GOT3 (cell line): Measurements from ENCODE around the gene DOK7.

Source experiments
- DNase-seq: peaks from one replicate; lab custom pipeline; 2025; ENCODE audit warnings: mixed read lengths; lab: John Stamatoyannopoulos, UW

The DOK7 gene

DNA sequence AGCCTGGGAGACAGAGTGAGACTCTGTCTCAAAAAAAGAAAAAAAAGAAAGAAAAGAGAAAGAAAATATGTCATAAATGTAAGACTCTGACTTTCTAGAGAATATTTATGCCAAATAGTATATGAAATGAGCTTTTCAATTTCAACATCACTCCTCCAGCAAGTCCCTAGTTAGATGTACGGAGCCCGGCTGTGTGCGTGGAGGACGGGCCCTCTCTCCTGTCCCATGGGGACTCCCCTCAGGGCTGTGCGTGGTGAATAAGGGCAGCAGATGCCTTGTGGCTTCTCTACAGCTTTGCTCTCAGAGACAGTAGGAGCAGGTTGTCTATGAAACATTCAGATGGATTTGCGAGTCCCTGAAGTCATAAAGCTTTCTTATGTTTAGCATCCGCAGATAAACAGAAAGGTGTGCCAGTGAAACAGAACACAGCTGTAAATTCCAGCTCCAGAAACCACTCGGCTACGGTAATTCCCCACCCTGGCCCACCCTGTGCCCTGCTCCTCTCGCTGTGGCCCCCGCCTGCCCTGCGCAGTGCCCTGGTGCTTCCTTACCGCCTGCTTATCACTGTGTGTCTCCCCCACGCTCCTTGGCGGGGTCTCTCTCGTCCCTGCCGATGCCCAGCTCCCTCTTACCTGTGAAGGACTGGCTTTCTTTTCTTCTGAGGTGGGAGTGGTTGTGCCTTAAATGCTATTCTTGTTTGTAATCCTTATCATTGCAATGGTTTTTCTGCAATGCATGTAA lies 35.2 kb upstream of the DOK7 start:
- DNase-seq = no peak

DNA sequence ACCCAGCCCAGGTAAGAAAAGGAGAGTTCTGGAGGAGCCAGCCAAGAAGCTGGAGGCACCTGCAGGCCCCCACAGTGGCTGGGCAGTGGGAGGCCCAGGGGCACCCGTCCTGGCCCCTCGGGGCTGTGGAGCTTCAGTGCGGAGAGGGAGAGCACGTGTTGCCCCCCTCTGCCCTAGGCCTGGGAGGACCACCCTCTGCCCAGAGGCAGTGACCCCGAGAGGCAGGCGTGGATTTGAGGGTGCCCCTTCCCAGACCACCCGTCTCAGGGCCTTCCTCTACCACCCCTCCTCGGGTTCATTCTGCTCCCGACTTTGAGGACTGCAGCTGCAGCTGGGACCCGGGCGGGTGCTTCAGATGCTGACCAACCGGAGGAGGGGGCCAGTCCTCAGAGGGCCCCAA lies 33.5 kb upstream of the DOK7 start:
- DNase-seq = no peak

DNA sequence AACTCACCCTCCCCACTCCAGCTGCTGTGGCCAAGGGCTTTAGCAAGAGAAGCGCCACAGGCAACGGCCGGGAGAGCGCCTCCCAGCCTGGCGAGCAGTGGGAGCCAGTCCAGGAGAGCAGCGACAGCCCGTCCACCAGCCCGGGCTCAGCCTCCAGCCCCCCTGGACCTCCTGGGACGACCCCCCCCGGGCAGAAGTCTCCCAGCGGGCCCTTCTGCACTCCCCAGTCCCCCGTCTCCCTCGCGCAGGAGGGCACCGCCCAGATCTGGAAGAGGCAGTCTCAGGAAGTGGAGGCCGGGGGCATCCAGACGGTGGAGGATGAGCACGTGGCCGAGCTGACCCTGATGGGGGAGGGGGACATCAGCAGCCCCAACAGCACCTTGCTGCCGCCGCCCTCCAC lies 32.6 kb upstream of the DOK7 start:
- no peak for DNase-seq

DNA sequence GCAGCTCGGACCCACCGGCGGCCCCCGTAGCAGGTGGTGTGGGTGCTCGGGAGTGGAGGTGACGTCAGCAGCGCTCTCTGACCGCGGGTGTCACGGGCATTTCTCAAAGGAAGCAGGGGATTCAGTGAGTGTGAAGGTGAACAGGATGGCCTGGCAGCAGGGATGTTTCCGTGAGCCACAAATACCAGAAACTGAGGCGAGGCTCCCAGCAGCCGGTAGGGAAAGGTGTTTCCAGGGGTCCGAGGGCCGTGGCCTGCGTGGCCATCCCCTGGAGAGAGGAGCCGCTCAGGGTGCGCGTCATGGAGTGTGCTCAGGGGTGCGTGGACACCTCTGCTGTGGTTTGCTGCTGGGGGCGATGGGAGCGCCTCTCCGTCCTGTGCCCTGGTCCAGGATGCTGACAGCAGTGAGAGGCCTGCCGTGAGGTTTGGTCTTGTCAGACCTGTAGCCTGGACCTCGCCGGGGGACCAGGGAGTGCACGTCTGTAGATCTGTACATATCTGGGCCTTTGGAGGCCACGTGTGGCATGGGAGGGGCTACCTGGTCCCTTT lies 31.6 kb upstream of the DOK7 start:
- DNase-seq = no peak

DNA sequence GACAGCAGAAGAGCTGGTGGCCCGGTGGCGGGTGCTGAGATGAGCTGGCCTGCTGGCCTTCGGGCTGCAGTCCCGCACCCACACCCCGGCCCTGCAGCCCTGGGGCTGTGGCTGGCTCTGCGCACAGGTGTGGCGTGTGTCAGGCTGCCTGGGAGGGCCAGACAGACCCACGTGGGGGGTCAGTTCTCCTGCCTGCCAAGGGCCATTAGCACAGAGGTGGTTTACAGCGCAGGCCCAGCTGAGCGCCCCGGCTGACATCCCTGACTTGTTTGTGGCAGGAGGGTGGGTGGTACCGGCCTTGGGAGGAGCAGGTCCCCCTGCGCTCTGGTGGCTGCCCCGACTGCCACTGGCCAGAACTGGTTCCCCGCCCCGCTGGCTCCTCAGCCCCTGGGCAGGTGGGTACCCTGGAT lies 30.7 kb upstream of the DOK7 start:
- DNase-seq = no peak

DNA sequence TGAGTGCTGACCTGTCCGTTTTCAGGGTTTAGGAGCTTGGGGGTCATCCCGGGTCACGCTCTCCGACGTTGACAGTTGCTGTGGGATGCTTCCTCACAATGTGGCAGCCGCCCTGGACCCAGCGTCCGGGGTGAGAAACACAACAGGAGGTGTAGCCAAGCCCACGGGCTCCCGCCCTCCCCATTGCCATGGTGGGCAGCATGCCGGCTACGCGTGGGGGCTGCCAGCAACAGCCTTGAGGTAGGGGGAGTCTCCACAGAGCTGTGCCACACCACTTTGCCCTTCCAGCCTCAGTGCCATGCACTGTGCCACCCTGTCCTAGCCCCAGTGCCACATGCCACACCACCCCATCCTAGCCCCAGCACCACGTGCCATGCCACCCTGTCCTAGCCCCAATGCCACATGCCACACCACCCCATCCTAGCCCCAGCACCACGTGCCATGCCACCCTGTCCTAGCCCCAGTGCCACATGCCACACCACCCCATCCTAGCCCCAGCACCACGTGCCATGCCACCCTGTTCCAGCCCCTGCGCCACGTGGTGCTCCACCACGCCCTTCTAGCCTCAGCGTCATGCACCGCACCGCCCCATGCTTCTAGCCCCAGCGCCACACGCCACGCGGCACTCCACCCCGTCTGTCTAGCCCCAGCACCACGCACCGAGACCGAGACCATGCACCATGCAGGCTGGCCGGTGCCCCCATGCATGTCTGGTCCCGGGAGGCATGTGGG lies 29.8 kb upstream of the DOK7 start:
- no peak for DNase-seq

DNA sequence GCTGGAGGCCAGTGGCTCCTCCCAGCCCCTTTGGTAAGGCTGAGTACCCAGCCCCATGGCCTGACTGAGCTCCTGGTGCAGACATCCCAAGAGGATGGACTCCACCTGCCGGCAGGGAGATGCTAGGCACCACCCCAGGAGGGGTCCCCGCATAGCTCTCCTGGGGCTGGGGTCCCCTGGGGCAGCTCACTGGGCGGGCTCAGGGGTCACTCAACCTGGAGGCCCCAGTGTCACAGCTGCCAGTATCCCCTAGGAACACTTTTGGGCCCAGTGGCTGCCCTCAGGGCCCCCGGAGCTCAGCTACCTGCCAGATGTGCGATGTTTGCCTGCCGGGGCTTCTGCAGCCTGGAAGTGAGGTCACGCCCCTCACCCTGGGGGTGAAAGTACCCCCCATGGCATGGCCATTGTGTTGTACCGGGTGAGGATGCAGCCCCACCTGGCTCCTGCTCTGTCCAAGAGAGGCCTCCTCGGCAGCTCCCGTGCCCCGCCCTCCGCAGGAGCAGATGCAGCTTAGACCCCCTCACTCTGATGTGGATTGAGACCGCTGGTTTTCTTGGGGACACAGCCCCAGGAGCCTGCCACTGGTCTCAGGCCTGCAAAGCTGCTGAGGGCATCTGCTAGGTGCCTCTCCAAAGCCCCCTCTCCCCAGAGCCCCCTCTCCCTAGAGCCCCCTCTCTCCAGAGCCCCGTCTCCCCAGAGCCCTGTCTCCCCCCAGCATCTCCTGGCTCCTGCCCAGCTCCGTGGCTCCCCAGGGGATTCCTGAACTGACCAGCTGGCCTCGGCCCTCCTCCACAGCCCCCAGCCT lies 28.0 kb upstream of the DOK7 start:
- no peak for DNase-seq

DNA sequence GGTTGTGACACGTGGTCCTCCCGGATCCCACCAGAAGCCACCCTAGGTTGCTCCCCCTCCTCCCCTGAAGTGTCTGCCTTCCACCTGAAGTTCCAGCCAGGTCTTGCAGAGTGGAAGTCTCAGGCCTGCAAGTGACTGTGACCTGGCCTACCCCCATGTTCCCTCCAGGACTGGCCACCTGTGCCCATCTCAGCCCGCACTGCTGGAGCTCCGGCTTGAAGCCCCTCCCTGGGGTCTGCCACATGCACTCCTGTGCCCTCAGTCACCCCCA lies 27.5 kb upstream of the DOK7 start:
- no peak for DNase-seq

DNA sequence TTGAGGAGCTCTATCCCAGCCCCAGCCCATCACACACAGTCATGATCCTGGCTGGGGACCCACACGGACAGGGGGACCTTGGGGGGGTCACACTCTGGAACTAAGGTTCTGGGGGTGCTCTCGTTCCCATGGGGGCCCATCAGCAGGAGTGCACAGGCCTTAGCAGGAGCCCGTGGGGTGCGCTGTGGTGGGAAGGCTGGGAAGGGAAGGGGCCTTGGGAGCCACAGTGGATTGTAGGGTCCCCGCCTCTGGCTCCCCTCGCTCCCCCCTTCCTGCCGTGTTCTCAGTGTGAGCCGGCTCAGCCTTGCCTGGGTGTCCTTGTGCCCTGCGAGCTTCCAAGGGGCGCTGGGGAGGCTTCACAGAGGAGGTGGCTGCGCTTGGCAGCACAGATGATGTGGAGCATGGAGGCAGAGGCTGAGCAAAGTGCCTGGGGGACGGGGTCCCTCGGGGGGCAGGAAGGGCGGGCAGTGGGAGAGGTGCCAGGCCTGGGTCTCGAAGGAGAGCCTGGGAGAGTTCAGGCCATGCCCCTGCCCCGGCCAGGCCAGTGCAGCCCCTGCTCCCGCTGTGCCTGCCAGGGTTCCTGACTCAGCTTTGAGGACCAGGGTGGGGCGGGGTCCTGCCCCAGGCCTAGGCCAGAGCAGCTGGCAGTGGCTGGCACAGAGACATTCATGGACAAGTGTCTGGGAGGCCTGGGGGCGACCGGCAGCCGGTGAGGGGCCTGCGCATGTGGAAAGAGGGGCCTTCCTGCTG lies 26.9 kb upstream of the DOK7 start:
- DNase-seq = no peak

DNA sequence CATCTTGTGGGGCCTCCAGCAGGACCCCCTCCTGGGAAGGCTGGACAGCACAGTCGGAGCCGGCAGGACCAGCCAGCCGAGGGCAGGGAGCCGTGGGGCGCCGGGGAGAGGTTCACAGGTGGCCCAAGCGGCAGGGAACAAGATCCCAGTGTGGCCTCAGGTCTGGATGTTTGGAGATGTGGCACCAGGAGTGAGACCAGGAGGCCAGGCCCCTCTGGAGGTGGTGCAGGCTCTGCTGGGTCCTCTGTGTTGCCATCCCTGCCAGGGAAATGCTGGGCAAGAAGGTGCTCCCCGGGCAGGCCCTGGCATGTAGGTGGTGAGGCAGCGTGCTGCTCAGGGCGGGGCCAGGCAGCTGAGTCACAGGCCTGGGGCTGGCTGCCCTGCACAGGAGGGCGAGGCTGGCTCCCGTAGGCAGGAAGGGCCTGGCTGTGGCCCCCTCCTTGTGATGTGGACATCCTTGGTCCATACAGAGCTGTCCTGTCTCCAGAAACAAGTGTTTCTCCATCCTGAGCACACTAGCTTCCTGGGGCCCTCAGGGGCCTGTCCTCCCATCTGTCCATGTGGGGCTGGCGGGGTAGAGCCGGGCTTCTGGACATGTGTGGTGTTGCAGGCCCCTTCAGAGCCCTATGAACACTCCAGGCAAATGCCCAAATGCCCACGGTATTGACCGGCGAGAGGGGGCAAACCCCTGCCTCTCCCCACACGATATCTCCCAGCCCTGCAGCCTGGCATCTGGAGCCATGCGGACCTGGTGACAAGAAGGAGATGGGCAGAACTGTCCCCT lies 26.1 kb upstream of the DOK7 start:
- DNase-seq = no peak

DNA sequence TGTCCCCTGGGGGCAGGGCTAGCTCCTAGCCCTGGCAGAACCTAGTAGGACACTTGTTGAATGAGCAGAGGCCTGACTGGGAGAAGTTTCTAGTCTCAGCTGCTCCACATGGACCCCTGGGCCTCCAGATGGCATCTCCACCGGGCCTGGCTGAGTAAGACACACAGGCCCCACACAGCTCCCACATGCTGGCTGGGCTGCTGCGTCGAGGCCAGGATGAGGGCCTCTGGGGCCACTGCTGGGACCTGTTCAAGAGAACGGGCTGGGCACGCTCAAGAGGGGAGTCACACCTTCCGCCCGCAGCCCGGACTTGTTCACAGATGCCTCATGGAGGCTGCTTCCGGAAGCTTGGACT lies 25.5 kb upstream of the DOK7 start:
- no peak for DNase-seq

DNA sequence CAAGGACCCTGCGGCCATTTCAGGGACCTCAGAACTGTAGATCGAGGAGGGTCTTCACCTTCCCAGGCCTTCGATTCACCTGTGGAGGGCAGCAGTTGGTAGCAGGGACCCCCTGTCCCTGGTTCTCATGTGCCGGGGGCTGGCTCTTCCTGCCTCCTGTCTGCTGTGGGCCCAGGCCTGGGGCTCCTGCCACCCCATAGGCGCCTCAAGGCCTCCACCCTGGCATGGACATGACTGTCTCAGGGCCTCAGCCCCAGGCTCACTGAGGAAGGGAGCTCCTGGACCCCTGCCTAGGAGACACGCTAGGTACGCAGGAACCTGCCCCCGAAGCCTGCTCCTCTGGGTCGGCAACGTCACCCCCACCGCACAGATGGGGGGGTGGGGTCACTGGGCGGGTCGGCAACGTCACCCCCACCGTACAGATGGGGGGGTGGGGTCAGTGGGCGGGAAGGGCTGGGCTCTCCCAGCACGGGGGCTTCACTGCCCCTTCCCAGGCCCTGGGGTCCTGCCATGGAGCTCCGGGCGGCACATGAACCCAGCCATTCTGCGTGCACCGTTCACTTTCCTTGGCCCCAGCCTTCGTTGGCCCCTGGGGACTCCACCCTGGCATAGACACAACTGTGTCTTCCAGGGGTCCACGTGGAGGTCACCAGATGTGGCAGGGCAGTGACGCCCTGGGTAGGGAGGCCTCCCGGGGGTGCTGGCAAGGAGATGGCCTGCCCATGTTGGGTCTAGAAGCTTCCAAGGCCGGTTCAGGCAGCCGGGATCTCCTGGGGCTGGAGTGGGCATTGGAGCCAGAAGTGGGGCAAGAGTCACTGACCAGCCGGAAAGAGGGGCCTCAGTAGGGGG lies 24.9 kb upstream of the DOK7 start:
- no peak for DNase-seq

DNA sequence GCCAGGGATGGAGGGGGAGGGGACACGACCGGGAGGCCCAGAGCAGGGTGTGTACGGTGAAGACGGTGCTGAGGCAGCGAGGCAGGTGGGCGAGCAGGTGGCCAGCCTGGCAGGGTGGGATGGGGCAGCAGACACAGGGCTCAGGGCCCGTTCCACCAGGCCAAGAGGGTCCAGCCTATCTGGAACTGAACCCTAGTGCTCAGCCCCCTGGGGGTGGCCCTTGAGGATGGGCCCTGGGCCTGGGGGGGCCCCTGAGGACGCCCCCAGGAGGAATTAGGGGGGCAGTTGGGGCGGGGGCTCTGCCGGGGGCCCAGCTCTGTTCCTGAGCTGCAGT lies 24.3 kb upstream of the DOK7 start:
- DNase-seq = no peak

DNA sequence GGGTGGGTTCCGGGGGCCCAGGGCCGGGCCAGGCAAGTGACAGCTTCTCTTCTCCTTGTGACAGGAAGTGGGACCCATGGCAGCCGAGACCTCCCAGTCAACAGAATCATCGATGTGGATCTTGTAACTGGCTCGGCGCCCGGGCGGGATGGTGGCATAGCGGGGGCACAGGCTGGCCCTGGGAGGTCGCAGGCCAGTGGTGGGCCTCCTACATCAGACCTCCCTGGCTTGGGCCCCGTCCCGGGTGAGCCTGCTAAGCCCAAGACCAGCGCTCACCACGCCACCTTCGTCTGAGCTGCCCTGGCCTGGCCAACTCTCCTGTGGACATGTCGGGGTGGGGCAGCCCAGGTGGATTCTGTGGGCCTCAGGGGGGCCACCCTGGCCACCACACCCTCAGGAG lies 23.7 kb upstream of the DOK7 start:
- no peak for DNase-seq

DNA sequence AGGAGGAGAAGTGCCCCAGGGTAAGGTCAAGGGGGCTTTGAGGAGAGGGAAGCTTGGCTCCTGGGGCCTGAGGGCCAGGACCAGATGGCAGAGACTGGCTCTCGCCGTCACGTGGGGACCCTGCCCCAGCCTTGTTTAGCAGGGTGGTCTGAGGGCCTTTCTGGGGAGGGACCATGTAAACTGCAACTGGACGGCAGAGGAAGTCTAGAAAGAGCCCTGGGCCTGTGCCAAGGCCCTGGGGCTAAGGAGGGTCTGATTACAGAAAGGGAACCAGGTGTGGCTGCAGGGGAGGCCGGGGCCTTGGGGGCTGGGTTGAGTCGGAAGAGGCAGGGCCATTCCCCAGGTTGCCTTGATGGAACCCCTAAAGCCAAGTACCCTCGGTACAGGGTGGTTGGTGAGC lies 23.1 kb upstream of the DOK7 start:
- DNase-seq = no peak

DNA sequence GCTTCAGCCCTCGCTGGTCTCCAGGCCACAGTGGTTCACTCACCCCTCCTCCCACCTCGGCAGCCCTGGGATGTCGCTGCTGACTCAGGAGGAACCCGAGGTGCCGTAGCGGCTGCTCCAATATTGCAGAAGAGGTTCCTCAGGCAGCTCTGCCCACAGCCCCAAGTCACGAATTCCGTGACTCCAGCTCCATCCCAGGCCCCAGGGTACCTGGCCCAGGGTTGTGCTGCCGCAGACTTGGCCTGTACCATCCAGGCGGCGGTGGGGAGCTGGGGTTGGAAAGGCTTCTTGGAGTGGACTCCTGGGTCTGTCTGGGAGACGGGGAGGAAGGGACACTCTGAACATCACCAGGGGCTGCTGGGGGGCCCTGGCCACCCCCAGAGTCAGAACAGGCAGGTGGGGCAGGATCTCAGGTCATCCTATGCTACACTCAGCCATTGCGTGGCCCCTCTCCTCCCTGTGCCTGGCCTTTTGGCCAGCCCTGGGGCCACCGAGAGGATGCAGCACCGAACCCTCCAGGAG lies 22.1 kb upstream of the DOK7 start:
- DNase-seq = no peak

DNA sequence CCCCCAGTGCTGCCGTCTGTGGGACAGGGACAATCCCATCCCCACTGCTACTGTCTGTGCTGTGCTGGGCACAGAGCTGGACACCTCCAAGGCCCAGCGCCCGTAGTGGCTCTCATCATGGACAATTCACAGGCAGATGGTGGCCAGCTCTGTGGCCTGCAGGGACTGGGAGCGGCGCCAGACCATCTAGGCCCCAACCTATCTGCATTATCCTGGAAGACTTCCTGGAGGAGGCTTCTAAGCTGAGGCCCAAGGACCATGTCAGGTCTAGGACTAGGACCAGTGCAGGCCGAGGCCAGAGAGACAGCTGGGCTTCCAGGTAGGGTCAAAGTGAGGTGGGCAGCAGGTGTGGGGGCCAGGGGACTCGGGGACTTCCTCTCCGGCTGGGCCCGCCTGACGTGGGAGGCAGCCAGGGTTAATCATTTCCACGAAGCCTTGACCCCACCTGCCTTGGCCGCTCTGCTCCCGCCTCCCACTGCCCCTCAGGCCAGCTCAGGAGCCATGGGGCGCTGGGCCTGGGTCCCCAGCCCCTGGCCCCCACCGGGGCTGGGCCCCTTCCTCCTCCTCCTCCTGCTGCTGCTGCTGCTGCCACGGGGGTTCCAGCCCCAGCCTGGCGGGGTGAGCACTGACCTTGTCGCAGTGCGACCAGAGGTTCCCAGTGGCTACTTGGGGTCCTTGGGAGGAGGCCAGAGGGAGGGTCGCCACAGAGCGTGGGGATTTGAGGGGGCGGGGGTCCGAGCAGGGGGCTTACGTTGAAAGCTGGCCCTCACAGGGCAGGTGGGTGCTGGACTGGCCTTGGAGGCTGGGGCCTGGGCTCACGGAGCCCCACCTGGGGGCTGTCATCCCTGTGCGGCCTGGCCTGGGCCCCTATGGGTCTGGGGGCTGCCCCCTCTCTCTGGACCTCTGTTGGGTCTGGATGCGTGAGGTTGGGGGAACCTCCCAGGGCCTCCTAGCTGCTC lies 21.3 kb upstream of the DOK7 start, which contains the start of gene HGFAC:
HGFAC (plus strand) TSS at position 468 of the 959 bp plus-strand sequence; CDS start at position 502, 34 bp downstream.
- no peak for DNase-seq

DNA sequence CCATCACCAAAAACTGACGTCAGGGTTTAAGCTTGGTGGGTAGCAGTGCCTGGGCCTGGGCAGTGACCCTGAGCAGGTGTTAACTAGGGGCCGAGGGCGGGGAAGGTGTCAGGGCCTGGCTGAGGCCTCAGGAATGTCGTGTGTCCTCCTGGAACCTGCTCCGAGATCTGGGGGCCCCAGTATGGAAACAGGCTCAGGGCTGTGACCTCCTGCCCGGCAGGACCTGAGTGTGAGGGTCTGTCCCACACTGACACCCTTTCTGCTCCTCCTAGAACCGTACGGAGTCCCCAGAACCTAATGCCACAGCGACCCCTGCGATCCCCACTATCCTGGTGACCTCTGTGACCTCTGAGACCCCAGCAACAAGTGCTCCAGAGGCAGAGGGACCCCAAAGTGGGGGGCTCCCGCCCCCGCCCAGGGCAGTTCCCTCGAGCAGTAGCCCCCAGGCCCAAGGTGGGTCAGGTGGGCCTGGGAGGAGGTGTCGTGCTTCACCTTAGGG lies 20.6 kb upstream of the DOK7 start:
- no peak for DNase-seq
